Esophagus squamous epithelium (tissue), 5 donors: ENCODE measurements around the gene C19orf18. TPM values are rescaled to one million over a fixed set of nuclear protein-coding genes. Genes with fewer than 3 reads are reported as not detected.
"Not testable (repeated sequence)": the region's sequence is repeated elsewhere in the genome, so short reads cannot be mapped to it uniquely, and the experiment has no call there.

Source experiments
- DNase-seq: peaks from one replicate; lab custom pipeline; 2025; lab: John Stamatoyannopoulos, UW
- H3K27ac ChIP-seq, 4 donors: fragments of 200-600 bp; sonication (generic); one replicate each; pipeline ENCODE4 v1.5.1; 2016 to 2019; ENCODE audit warnings: mild to moderate bottlenecking in 1 of 4
- H3K27me3 ChIP-seq, 4 donors: fragments of 200-600 bp; sonication (generic); 1 replicate in 3 of 4; 2 replicates in 1 of 4; pipeline versions ENCODE4 v1.5.1 to v1.6.0; 2017 to 2021; ENCODE audit warnings: antibody characterized with exemption in 1 of 4
- H3K36me3 ChIP-seq, 3 donors: fragments of 200-600 bp; sonication (generic); one replicate each; pipeline ENCODE4 v1.5.1; 2016 to 2019
- H3K4me1 ChIP-seq, 3 donors: fragments of 200-600 bp; sonication (generic); one replicate each; pipeline ENCODE4 v1.5.1; 2017 to 2019
- H3K4me3 ChIP-seq, 4 donors: fragments of 200-600 bp; sonication (generic); 1 replicate in 3 of 4; 2 replicates in 1 of 4; pipeline ENCODE4 v1.5.1; 2016 to 2019; ENCODE audit warnings: mild to moderate bottlenecking in 2 of 4, moderate library complexity in 1 of 4
- H3K9me3 ChIP-seq, 3 donors: fragments of 200-600 bp; sonication (generic); one replicate each; pipeline ENCODE4 v1.5.1; 2016 to 2019
- CTCF ChIP-seq, 6 experiments: fragments of 450-650 bp in 4 of 6; fragments of 200-600 bp in 2 of 6; sonication (generic) in 2 of 6; IDR thresholded peaks; one replicate each; pipeline ENCODE4 v1.5.1; 2016 to 2019; ENCODE audit warnings: antibody characterized with exemption in 6 of 6, mild to moderate bottlenecking in 4 of 6, moderate library complexity in 4 of 6
- POLR2A ChIP-seq, 4 donors: fragments of 450-650 bp; IDR thresholded peaks; one replicate each; pipeline ENCODE4 v1.6.1; 2017; ENCODE audit warnings: antibody characterized with exemption in 4 of 4, mild to moderate bottlenecking in 4 of 4, moderate library complexity in 3 of 4
- WGBS, 2 donors: methylation state at CpG; one replicate each; pipeline ENCODE4 v1.1.5; 2018; 5-methylcytosine and 5-hydroxymethylcytosine counted together
- intact Hi-C: fragments of 100-400 bp; cut with DNase I; formaldehyde crosslinking; loops from one replicate; pipeline ENCODE4 v1.15.0; 2022
- total RNA-seq, 4 donors: library from RNA; depleted of rRNA; stranded (reverse); fragments of >200 nt; gene quantifications; one replicate each; pipeline ENCODE4 v1.1.0, GENCODE V29; 2016
- donor health status: DM: yes; HTN: yes; CAD: no.

Gene C19orf18
- total RNA-seq, 4 donors from 2014 or later, result 0.44 to 0.57 TPM; not detected in 2

GRCh38 chr19:58010507-58010906 lies 36.2 kb upstream of the C19orf18 start:
- DNase-seq, result no peak
- Histone ChIP-seq H3K4me3 (peak overlapping the region in 2 of 4 donors; percentile 56 to 67), H3K27ac (no peak overlapping the region), H3K27me3 (no peaks in the 10 kb centered on the region), H3K36me3 (peaks cover 0 to 20% (median 6%) of the 10 kb centered on the region in 3 donors), H3K4me1 (peaks cover 0 to 25% (median 9%) of the 10 kb centered on the region in 3 donors), H3K9me3 (peaks cover 0 to 76% (median 66%) of the 10 kb centered on the region in 3 donors)
- TF ChIP-seq POLR2A (IDR thresholded peaks at IDR 0.05) (no peak), CTCF (IDR thresholded peaks at IDR 0.05) (no peak)
- 57 to 73% methylated on average over 22 of the region's 22 CpGs for WGBS, 2 donors
- intact Hi-C loops, result loop anchor here (10.0 kb wide), 1 partner anchor 154 kb away; no protein-coding TSS in a partner anchor

GRCh38 chr19:58009666-58010301 lies 35.5 kb upstream of the C19orf18 start:
- TF ChIP-seq CTCF (IDR thresholded peaks at IDR 0.05), result peak in 2 of 6 experiments; percentile 6 to 26
- TF ChIP-seq POLR2A (IDR thresholded peaks at IDR 0.05), result no peak
- Histone ChIP-seq H3K36me3 (peaks cover 0 to 27% (median 8%) of the 10 kb centered on the region in 3 donors), H3K27me3 (no peaks in the 10 kb centered on the region), H3K9me3 (peaks cover 0 to 80% (median 72%) of the 10 kb centered on the region in 3 donors), H3K4me3 (peak overlapping the region; percentile 7 to 67 (median 44)), H3K4me1 (peaks cover 0 to 26% (median 9%) of the 10 kb centered on the region in 3 donors), H3K27ac (peak overlapping the region; percentile 24 to 90 (median 64))
- no peak for DNase-seq
- intact Hi-C loops, result loop anchor here (10.0 kb wide), 2 partner anchors 155 to 645 kb away; partner anchors contain the start of genes TRAPPC2B and ZNF547
- 24 to 32% methylated on average over 6 to 9 of the region's 41 CpGs for WGBS, 2 donors

- no peak for DNase-seq
- H3K36me3 ChIP-seq, result peaks cover 0 to 32% (median 13%) of the 10 kb centered on the region in 3 donors
- H3K4me3 ChIP-seq, result peak overlapping the region; percentile 7 to 67 (median 44)
- intact Hi-C loops, result loop anchor here (10.0 kb wide), 1 partner anchor 644 kb away; the partner anchor contains the start of genes TRAPPC2B and ZNF547
- TF ChIP-seq CTCF (IDR thresholded peaks at IDR 0.05), result no peak
- no peak for TF ChIP-seq POLR2A (IDR thresholded peaks at IDR 0.05)
- WGBS, 2 donors, result 6 to 7% methylated on average over 3 to 12 of the region's 21 CpGs
- H3K9me3 ChIP-seq, result peaks cover 0 to 85% (median 75%) of the 10 kb centered on the region in 3 donors
- peak overlapping the region; percentile 24 to 90 (median 64) for H3K27ac ChIP-seq
- H3K4me1 ChIP-seq, result peaks cover 0 to 31% (median 9%) of the 10 kb centered on the region in 3 donors
- no peaks in the 10 kb centered on the region for H3K27me3 ChIP-seq
These were observed 34.9 kb upstream of the C19orf18 start for GRCh38 chr19:58009301-58009665.

GRCh38 chr19:58008877-58009276 lies 34.5 kb upstream of the C19orf18 start:
- peak overlapping the region in 3 of 4 donors; percentile 24 to 90 (median 45) for H3K27ac ChIP-seq

GRCh38 chr19:58007285-58007684 lies 33.0 kb upstream of the C19orf18 start:
- TF ChIP-seq CTCF (IDR thresholded peaks at IDR 0.05), result no peak
- no peak for TF ChIP-seq POLR2A (IDR thresholded peaks at IDR 0.05)
- H3K27me3 ChIP-seq, result no peaks in the 10 kb centered on the region
- no peak overlapping the region for H3K27ac ChIP-seq
- peaks cover 0 to 85% (median 71%) of the 10 kb centered on the region in 3 donors for H3K9me3 ChIP-seq
- no peak for DNase-seq
- H3K4me1 ChIP-seq, result peaks cover 9 to 45% (median 10%) of the 10 kb centered on the region in 3 donors
- H3K4me3 ChIP-seq, result no peak overlapping the region
- H3K36me3 ChIP-seq, result peaks cover 0 to 40% (median 17%) of the 10 kb centered on the region in 3 donors
- WGBS, 2 donors, result 100% methylated on average over 1 of the region's 1 CpG; no CpG with 5 or more reads in 1 of the 2 donors
- intact Hi-C loops, result loop anchor here (10.0 kb wide), 1 partner anchor 642 kb away; the partner anchor contains the start of genes TRAPPC2B and ZNF547

More at GRCh38 chr19:58008877-58009276, 34.5 kb upstream of the C19orf18 start:
- DNase-seq, H3K27me3 ChIP-seq: not testable (repeated sequence)
- peaks cover under 1 to 35% (median 9%) of the 10 kb centered on the region in 3 donors for H3K4me1 ChIP-seq
- H3K36me3 ChIP-seq, result peaks cover 0 to 36% (median 17%) of the 10 kb centered on the region in 3 donors
- WGBS, 2 donors, result 24 to 33% methylated on average over 10 of the region's 10 CpGs
- peak overlapping the region in 2 of 4 donors; percentile 56 to 67 for H3K4me3 ChIP-seq
- intact Hi-C loops, result loop anchor here (10.0 kb wide), 1 partner anchor 644 kb away; the partner anchor contains the start of genes TRAPPC2B and ZNF547
- peaks cover 0 to 89% (median 75%) of the 10 kb centered on the region in 3 donors for H3K9me3 ChIP-seq
